HG03378 (cell line): ENCODE data around the gene BEND5.

Experiments
- ATAC-seq: cut with Tn5 transposase; IDR thresholded peaks from one replicate; pipeline ENCODE4 v1.9.1; 2021; ENCODE audit warnings: mild to moderate bottlenecking, moderate library complexity; ENCODE audit not compliant: unreplicated experiment

The BEND5 gene

DNA sequence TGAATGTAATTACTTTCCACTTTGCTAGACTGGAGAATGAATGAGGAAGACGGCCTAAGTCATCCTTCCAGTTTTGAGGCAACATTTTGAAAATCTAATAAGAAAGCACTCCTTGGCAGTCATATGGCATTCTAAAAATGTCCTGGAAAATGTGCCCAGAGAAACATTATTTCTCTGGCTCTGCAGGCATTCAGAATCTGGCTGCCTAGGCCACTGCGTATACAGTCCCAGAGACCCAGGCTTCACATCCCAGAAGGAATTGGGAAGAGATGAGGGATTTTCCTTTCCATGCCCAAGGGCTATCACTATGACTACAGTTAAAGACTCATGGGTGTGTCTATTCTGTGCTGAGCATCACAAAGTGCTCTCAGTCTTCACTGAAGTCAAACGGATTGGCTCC is 92.9 kb downstream of the BEND5 start:
- no peak for ATAC-seq

DNA sequence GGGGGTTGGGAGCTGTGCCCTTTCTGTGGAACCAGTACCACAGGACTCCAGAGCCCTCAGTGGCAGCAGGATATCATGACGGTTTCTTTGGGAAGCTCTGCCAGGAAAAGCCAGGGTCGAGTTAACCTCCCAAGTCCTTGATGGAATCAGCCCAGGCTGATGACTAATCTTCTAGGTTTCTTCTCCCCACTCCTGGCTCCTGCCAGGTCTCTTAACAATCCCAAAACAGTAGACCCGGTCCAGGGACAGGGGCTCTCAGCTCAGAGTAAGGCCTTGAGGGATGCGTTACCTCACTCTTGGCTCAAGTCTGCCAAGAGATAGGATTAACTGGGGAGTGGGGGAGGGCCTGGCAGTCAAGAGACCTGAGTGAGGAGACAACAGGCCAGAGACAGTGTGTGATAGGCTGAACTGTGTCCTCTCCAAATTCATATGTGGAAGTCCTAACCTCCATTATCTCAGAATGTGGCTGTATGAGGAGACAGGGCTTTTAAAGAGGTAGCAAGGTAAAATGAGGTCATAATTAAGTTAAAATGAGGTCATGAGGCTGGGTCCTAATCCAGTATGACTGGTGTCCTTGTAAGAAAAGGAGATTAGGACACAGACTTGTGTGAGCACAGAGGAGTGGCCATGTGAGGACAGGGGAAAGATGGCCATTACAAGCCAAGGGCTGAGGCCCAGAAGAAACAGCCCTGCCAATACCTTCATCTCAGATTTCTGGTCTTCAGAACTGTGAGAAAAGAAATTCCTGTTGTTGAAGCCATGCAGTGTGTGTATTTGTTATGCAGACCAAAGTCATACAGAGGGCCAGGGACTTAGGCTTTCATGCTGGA is 95.0 kb downstream of the BEND5 start:
- no peak for ATAC-seq

DNA sequence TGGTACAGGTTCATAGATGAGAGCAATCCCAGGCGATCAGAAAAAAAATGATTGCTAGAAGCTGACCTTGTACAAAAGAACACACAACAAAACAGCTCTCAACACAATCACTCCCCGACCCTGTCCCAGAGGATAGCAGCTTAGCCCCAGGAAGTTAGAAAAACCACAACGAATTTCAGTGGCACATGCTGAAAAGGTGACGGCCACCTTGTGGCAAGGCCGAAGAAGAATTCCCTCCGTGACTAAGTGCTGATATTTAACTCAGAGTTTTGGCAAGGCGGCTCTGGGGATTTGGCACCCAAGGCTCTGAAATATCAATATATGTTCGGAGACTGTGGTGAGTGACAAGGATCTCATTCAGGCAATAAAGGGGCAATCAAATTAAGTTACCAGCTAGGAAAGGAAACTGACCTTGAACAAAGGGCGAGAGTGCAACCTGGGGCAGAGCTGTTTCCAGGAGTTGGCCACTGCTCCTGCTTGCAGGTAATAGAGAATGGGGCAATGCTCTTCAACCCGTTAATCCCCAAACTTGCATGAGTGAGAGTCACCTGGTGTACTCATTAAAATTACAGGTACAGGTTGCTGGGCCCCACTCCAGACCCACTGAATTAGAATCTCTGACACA is 96.2 kb downstream of the BEND5 start:
- ATAC-seq, result no peak

DNA sequence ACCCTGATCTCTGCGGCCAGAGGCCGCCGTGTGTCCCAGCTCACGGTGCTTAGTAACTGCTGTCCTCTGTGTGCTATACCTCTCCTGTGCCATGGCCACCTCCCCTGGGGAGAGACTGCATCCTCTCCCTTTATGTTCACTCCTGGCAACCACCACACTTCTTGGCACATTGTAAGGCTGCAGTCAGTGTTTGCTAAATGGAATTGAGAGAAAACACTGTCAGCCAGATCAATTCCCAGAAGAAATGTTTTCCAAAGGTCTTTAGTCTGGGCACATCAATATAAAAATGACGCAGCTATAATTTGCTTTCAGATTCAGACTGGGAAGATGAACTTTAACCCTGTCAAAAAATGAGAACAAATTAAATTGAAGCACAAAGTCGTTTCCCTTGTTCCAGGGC is 96.8 kb downstream of the BEND5 start:
- ATAC-seq, result no peak

DNA sequence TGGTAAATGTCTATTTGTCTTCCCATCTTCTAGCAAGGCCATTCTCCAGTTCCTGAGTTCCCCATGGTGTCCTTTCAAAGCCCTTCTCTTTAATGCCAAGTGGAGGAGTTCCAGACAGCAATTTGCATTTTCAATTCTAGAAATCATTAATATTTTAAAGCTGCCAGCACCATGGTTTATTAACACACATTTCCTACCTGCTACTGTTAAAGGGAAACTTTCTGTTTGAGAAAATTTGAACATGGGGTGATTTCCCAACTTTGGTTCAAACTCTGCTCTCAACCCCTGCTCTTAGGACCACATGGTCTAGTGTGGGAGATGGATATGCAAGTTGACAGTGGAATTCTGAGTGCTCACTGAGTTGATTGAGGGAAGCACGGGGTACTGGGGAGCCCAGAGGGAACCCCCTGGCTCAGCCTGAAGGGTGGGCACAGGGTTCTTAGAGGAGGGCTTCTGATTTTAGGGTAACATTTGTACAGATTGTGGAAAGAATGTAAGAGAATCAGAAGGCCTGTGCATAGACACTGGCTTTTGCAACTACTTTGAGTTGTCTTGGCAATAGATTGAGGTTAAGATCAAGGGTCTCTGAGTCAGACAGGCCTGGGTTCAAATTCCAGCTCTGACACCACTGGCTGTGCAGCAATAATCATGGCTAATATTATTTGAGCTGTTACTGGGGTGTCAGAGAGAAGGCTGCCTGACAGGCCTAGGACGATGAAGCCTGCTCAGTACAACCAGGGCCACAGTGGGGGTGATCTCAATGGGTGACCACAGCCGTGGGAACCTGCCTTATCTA is 97.8 kb downstream of the BEND5 start:
- peak; percentile 56 for ATAC-seq
